Activated naive CD4-positive, alpha-beta T cell treated with Interleukin-2 at 50 U/mL for 16 hours (primary cell): ENCODE data around the gene C2CD4A.
"Not testable (repeated sequence)": the region's sequence is repeated elsewhere in the genome, so short reads cannot be mapped to it uniquely, and the experiment has no call there.

ENCODE experiments used
- DNase-seq: peaks from one replicate; pipeline ENCODE4 v3.0.0-alpha.2; 2020

The C2CD4A gene

GRCh38 chr15:62066663-62067447, at the start of gene C2CD4A:
Gene C2CD4A (plus strand): TSS chr15:62066977. CDS start chr15:62067614, 637 bp downstream.
- DNase-seq, result peak; percentile 71

- DNase-seq, result no peak
Measured at GRCh38 chr15:62020576-62021160, 46.1 kb upstream of the C2CD4A start.

GRCh38 chr15:62021991-62022600, 44.7 kb upstream of the C2CD4A start:
- no peak for DNase-seq

GRCh38 chr15:62026487-62027262, 40.1 kb upstream of the C2CD4A start:
- DNase-seq, result no peak

GRCh38 chr15:62027263-62027565, 39.6 kb upstream of the C2CD4A start:
- DNase-seq, result no peak

- no peak for DNase-seq
Measured at GRCh38 chr15:62027916-62028315, 38.9 kb upstream of the C2CD4A start.

GRCh38 chr15:62035256-62035924, 31.4 kb upstream of the C2CD4A start:
- no peak for DNase-seq

- DNase-seq, result no peak
Measured at GRCh38 chr15:62046078-62046743, 20.6 kb upstream of the C2CD4A start.

GRCh38 chr15:62047282-62047827, 19.4 kb upstream of the C2CD4A start:
- no peak for DNase-seq

- not testable (repeated sequence) for DNase-seq
Measured at GRCh38 chr15:62048254-62048653, 18.5 kb upstream of the C2CD4A start.

- DNase-seq, result no peak
Measured at GRCh38 chr15:62050115-62050514, 16.7 kb upstream of the C2CD4A start.

- no peak for DNase-seq
Measured at GRCh38 chr15:62051166-62051565, 15.6 kb upstream of the C2CD4A start.

GRCh38 chr15:62052713-62053112, 14.1 kb upstream of the C2CD4A start:
- DNase-seq, result no peak

GRCh38 chr15:62053439-62054085, 13.2 kb upstream of the C2CD4A start:
- no peak for DNase-seq

GRCh38 chr15:62054979-62055378, 11.8 kb upstream of the C2CD4A start:
- DNase-seq, result no peak

GRCh38 chr15:62057341-62057980, 9.3 kb upstream of the C2CD4A start:
- no peak for DNase-seq

- no peak for DNase-seq
Measured at GRCh38 chr15:62058327-62059028, 8.3 kb upstream of the C2CD4A start.

GRCh38 chr15:62059108-62059815, 7.5 kb upstream of the C2CD4A start:
- DNase-seq, result no peak

GRCh38 chr15:62059816-62060112, 7.0 kb upstream of the C2CD4A start:
- peak; percentile 69 for DNase-seq
